A673 (cell line): ENCODE measurements around the gene NUDT2.

ENCODE experiments used
- CTCF ChIP-seq: fragments of 300-800, 200-600 bp; sonication (generic); conservative IDR thresholded peaks from 2 replicates; pipeline ENCODE4 v1.5.1; 2017; ENCODE audit warnings: low read depth, mild to moderate bottlenecking, antibody characterized with exemption, low read length, moderate library complexity, mixed read lengths
- EZH2 ChIP-seq: fragments of 200-600 bp; sonication (generic); IDR thresholded peaks from 2 replicates; pipeline ENCODE4 v1.6.1; 2017; ENCODE audit warnings: borderline replicate concordance, low read depth, mild to moderate bottlenecking, mixed read lengths, antibody characterized with exemption, low read length; ENCODE audit not compliant: poor library complexity, severe bottlenecking

- no peak for TF ChIP-seq EZH2
- TF ChIP-seq CTCF = no peak
Observed at GRCh38 chr9:34346873-34347799, 17.8 kb downstream of the NUDT2 start.
